H9 (cell line): Measurements from ENCODE around the gene MYBBP1A. TPM values are rescaled to one million over a fixed set of nuclear protein-coding genes. Genes with fewer than 3 reads are reported as not detected.

Source experiments
- DNase-seq: peaks from one replicate; pipeline ENCODE4 v3.0.0-alpha.2; 2017
- H2AFZ ChIP-seq: one replicate; pipeline ENCODE4 v1.6.1; 2013; ENCODE audit warnings: mild to moderate bottlenecking, low read length, control low read depth, moderate library complexity
- H2AK5ac ChIP-seq: 2 replicates; pipeline ENCODE4 v1.6.1; 2013; ENCODE audit warnings: low read length, control low read depth, mixed read lengths; ENCODE audit not compliant: insufficient read length
- H2BK120ac ChIP-seq: one replicate; pipeline ENCODE4 v1.6.1; 2013; ENCODE audit warnings: low read depth, mild to moderate bottlenecking, low read length, control low read depth, inconsistent platforms; ENCODE audit not compliant: poor library complexity, severe bottlenecking
- H2BK12ac ChIP-seq: 2 replicates; pipeline ENCODE4 v1.6.1; 2013; ENCODE audit warnings: low read length, control low read depth, mixed read lengths, low read depth; ENCODE audit not compliant: insufficient read length
- H2BK15ac ChIP-seq: 2 replicates; pipeline ENCODE4 v1.6.1; 2013; ENCODE audit warnings: low read depth, low read length, control low read depth
- H2BK20ac ChIP-seq: one replicate; pipeline ENCODE4 v1.6.1; 2013; ENCODE audit warnings: low read depth, mild to moderate bottlenecking, low read length, control low read depth, inconsistent platforms; ENCODE audit not compliant: poor library complexity, severe bottlenecking
- H2BK5ac ChIP-seq: 2 replicates; pipeline ENCODE4 v1.6.1; 2013; ENCODE audit warnings: low read length, control low read depth, mixed read lengths; ENCODE audit not compliant: insufficient read length
- H3K14ac ChIP-seq: 2 replicates; pipeline ENCODE4 v1.6.1; 2013; ENCODE audit warnings: low read length, control low read depth; ENCODE audit not compliant: insufficient read depth
- H3K18ac ChIP-seq: 2 replicates; pipeline ENCODE4 v1.6.1; 2013; ENCODE audit warnings: low read depth, mild to moderate bottlenecking, mixed read lengths, low read length, control low read depth; ENCODE audit not compliant: insufficient read length
- H3K23ac ChIP-seq: 2 replicates; pipeline ENCODE4 v1.6.1; 2013; ENCODE audit warnings: low read length, control low read depth, mixed read lengths, low read depth; ENCODE audit not compliant: insufficient read length
- H3K23me2 ChIP-seq: 2 replicates; pipeline ENCODE4 v1.6.1; 2013; ENCODE audit warnings: low read depth, mild to moderate bottlenecking, mixed read lengths, low read length, control low read depth; ENCODE audit not compliant: insufficient read length, poor library complexity, severe bottlenecking
- H3K27ac ChIP-seq: 2 replicates; pipeline ENCODE4 v1.5.1; 2013; ENCODE audit warnings: low read length, control low read depth, mixed read lengths, low read depth; ENCODE audit not compliant: insufficient read length
- H3K27me3 ChIP-seq: 2 replicates; pipeline ENCODE4 v1.6.1; 2013; ENCODE audit warnings: low read length, control low read depth, inconsistent platforms; ENCODE audit not compliant: insufficient read depth
- H3K4ac ChIP-seq: 2 replicates; pipeline ENCODE4 v1.6.1; 2013; ENCODE audit warnings: low read depth, mild to moderate bottlenecking, control low read depth, inconsistent platforms, low read length, moderate library complexity
- H3K4me1 ChIP-seq: 2 replicates; pipeline ENCODE4 v1.6.1; 2013; ENCODE audit warnings: low read length, control low read depth, inconsistent platforms; ENCODE audit not compliant: insufficient read depth
- H3K4me2 ChIP-seq: 2 replicates; pipeline ENCODE4 v1.6.1; 2013; ENCODE audit warnings: low read length, control low read depth, mixed read lengths; ENCODE audit not compliant: insufficient read length, insufficient read depth
- H3K56ac ChIP-seq: 2 replicates; pipeline ENCODE4 v1.6.1; 2013; ENCODE audit warnings: low read depth, mild to moderate bottlenecking, mixed read lengths, low read length, control low read depth; ENCODE audit not compliant: insufficient read length
- H3K79me1 ChIP-seq: 2 replicates; pipeline ENCODE4 v1.6.1; 2013; ENCODE audit warnings: low read depth, mild to moderate bottlenecking, moderate library complexity, low read length, control low read depth, inconsistent platforms; ENCODE audit not compliant: insufficient read depth, poor library complexity, severe bottlenecking
- H3K79me2 ChIP-seq: 2 replicates; pipeline ENCODE4 v1.6.1; 2013; ENCODE audit warnings: low read length, control low read depth, inconsistent platforms; ENCODE audit not compliant: insufficient read depth
- H3K9ac ChIP-seq: 2 replicates; pipeline ENCODE4 v1.6.1; 2013; ENCODE audit warnings: low read length, control low read depth, mixed read lengths; ENCODE audit not compliant: insufficient read length; ENCODE audit errors: extremely low read depth
- H3K9me3 ChIP-seq: one replicate; pipeline ENCODE4 v1.6.1; 2013; ENCODE audit warnings: low read depth, low read length, inconsistent platforms; ENCODE audit not compliant: control insufficient read depth
- H3T11ph ChIP-seq: one replicate; pipeline ENCODE4 v1.6.1; 2013; ENCODE audit warnings: mild to moderate bottlenecking, low read length, control low read depth, inconsistent platforms
- H4K20me1 ChIP-seq: one replicate; pipeline ENCODE4 v1.6.1; 2013; ENCODE audit not compliant: control insufficient read depth, insufficient read length, insufficient read depth
- H4K5ac ChIP-seq: 2 replicates; pipeline ENCODE4 v1.6.1; 2013; ENCODE audit warnings: low read depth, mild to moderate bottlenecking, mixed read lengths, low read length, control low read depth; ENCODE audit not compliant: insufficient read length
- H4K8ac ChIP-seq: replicated peaks from 2 replicates; pipeline ENCODE4 v1.6.1; 2013; ENCODE audit warnings: low read length, control low read depth, mixed read lengths, low read depth; ENCODE audit not compliant: insufficient read length
- H4K91ac ChIP-seq: 2 replicates; pipeline ENCODE4 v1.6.1; 2013; ENCODE audit warnings: low read depth, mild to moderate bottlenecking, moderate library complexity, mixed read lengths, low read length, control low read depth; ENCODE audit not compliant: insufficient read length
- H3K27ac Mint-ChIP-seq, 3 experiments: 2 replicates in 2 of 3; 3 replicates in 1 of 3; pipeline ENCODE4 v1.8.0; 2020 to 2021; ENCODE audit warnings: mixed read lengths in 3 of 3, mild to moderate bottlenecking in 1 of 3, moderate library complexity in 1 of 3
- H3K27me3 Mint-ChIP-seq: 2 replicates; pipeline ENCODE4 v1.8.0; 2021; ENCODE audit warnings: low read depth, mild to moderate bottlenecking, moderate library complexity, mixed read lengths
- H3K36me3 Mint-ChIP-seq, 3 experiments: 2 replicates in 2 of 3; 3 replicates in 1 of 3; pipeline ENCODE4 v1.8.0; 2020 to 2021; ENCODE audit warnings: low read depth in 3 of 3, mixed read lengths in 3 of 3; ENCODE audit not compliant: insufficient read depth in 1 of 3
- H3K4me1 Mint-ChIP-seq, 2 experiments: 2 replicates each; pipeline ENCODE4 v1.8.0; 2020; ENCODE audit warnings: mixed read lengths in 2 of 2
- H3K4me3 Mint-ChIP-seq, 2 experiments: 2 replicates in 1 of 2; 3 replicates in 1 of 2; pipeline ENCODE4 v1.8.0; 2020 to 2021; ENCODE audit warnings: mild to moderate bottlenecking in 2 of 2, mixed read lengths in 2 of 2, moderate library complexity in 1 of 2
- H3K9me3 Mint-ChIP-seq, 2 experiments: 2 replicates in 1 of 2; 3 replicates in 1 of 2; pipeline ENCODE4 v1.8.0; 2020; ENCODE audit warnings: mild to moderate bottlenecking in 2 of 2, mixed read lengths in 2 of 2, moderate library complexity in 1 of 2
- WGBS: extraction: QIAGEN DNeasy Blood & Tissue Kit; methylation state at CpG from one replicate; pipeline ENCODE4 v1.1.7; 2013; ENCODE audit warnings: missing lambda C conversion rate, low lambda C conversion rate, mixed read lengths; ENCODE audit not compliant: insufficient read length; ENCODE audit errors: extremely low coverage; 5-methylcytosine and 5-hydroxymethylcytosine counted together
- total RNA-seq: library from RNA; stranded (reverse); gene quantifications from 2 replicates; pipeline ENCODE4 v1.2.1, GENCODE V29; 2021
- TF ChIP-seq, protein P1 (sequence below): fragments of 200-600 bp; sonication (generic); conservative IDR thresholded peaks from 3 replicates; pipeline ENCODE4 v1.8.0; 2021; ENCODE audit warnings: antibody characterized with exemption, mild to moderate bottlenecking

The MYBBP1A gene
- total RNA-seq, 1 experiment from 2014 or later, result 181 TPM

DNA sequence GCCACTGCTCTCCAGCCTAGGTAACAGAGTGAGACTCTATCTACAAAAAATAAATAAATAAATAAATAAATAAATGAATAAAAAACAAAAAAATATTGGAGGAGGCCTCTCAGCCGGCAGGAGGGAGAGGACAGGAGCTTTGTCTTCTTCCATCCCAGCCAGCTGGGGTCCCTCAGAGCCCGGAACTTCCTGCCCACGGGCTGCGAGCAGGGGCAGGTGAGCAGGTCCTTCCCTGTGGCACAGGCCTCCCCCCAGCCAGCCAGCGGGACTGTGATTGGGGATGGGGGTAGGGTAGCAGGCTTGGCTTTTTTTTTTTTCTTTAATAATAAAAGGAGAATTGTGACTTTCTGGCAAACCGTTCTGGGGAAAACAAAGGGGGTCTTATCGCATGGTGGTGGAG, 39.2 kb upstream of the MYBBP1A start:
- Histone ChIP-seq H3K4me1 (no peaks in the 10 kb centered on the region; the same call in 1 of the 2 replicates), H3K23ac (no peak overlapping the region), H3K18ac (no peak overlapping the region), H2BK12ac (no peak overlapping the region), H3K4ac (no peak overlapping the region), H3K9ac (no peak overlapping the region), H2BK5ac (no peak overlapping the region), H2BK20ac (no peak overlapping the region), H4K5ac (no peak overlapping the region), H3K79me2 (no peaks in the 10 kb centered on the region), H3K4me2 (no peak overlapping the region), H2AFZ (no peak overlapping the region), H2BK120ac (no peak overlapping the region), H2AK5ac (no peak overlapping the region), H3K79me1 (no peaks in the 10 kb centered on the region), H4K91ac (no peak overlapping the region), H4K8ac (no peak overlapping the region), H3K14ac (no peak overlapping the region), H3K9me3 (no peaks in the 10 kb centered on the region), H2BK15ac (no peak overlapping the region), H4K20me1 (no peaks in the 10 kb centered on the region), H3K27ac (no peak overlapping the region), H3K23me2 (no peaks in the 10 kb centered on the region), H3T11ph (no peak overlapping the region), H3K56ac (no peak overlapping the region), H3K27me3 (no peaks in the 10 kb centered on the region)
- DNase-seq, result no peak
- no peak overlapping the region for H3K4me3 Mint-ChIP-seq
- H3K27ac Mint-ChIP-seq, result no peak overlapping the region
- TF ChIP-seq, protein P1, sequence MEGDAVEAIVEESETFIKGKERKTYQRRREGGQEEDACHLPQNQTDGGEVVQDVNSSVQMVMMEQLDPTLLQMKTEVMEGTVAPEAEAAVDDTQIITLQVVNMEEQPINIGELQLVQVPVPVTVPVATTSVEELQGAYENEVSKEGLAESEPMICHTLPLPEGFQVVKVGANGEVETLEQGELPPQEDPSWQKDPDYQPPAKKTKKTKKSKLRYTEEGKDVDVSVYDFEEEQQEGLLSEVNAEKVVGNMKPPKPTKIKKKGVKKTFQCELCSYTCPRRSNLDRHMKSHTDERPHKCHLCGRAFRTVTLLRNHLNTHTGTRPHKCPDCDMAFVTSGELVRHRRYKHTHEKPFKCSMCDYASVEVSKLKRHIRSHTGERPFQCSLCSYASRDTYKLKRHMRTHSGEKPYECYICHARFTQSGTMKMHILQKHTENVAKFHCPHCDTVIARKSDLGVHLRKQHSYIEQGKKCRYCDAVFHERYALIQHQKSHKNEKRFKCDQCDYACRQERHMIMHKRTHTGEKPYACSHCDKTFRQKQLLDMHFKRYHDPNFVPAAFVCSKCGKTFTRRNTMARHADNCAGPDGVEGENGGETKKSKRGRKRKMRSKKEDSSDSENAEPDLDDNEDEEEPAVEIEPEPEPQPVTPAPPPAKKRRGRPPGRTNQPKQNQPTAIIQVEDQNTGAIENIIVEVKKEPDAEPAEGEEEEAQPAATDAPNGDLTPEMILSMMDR, result no peak
- H3K9me3 Mint-ChIP-seq, result peaks cover 0 to 2% of the 10 kb centered on the region in 2 experiments; a peak in 1 of 5 replicates
- peaks cover 13 to 24% of the 10 kb centered on the region in 2 experiments for H3K4me1 Mint-ChIP-seq
- peaks cover 0 to 4% (median 0%) of the 10 kb centered on the region in 3 experiments; a peak in 1 of 7 replicates for H3K36me3 Mint-ChIP-seq
- H3K27me3 Mint-ChIP-seq, result peaks cover 19% of the 10 kb centered on the region
- WGBS, result no CpG with 5 or more reads among the region's 7 CpGs
